GM23338 (cell line): ENCODE results near the gene WWOX. TPM values are rescaled to one million over a fixed set of nuclear protein-coding genes. Genes with fewer than 3 reads are reported as not detected.

Experiments
- ATAC-seq: fragments of 200-7000 bp; cut with Tn5 transposase; 3 replicates; pipeline ENCODE4 v1.9.1; 2020
- DNase-seq: peaks from one replicate; pipeline ENCODE4 v3.0.0-alpha.2; 2015; ENCODE audit warnings: low spot score
- H2AFZ ChIP-seq: fragments of 200-600 bp; sonication (generic); 2 replicates; pipeline ENCODE4 v1.8.0; 2016; ENCODE audit warnings: antibody characterized with exemption, mild to moderate bottlenecking, moderate library complexity
- H3F3A ChIP-seq: fragments of 200-600 bp; sonication (generic); replicated peaks from 2 replicates; pipeline ENCODE4 v1.8.0; 2017; ENCODE audit warnings: antibody characterized with exemption, mixed run types, low read depth
- H3K27ac ChIP-seq: fragments of 200-600 bp; sonication (generic); 2 replicates; pipeline ENCODE4 v1.6.1; 2016; ENCODE audit warnings: low read depth
- H3K27me3 ChIP-seq: fragments of 200-600 bp; sonication (generic); 2 replicates; pipeline ENCODE4 v1.8.0; 2016; ENCODE audit warnings: mild to moderate bottlenecking, mixed run types, moderate library complexity; ENCODE audit not compliant: insufficient read depth
- H3K36me3 ChIP-seq: fragments of 200-600 bp; sonication (generic); 2 replicates; pipeline ENCODE4 v1.8.0; 2016; ENCODE audit warnings: mild to moderate bottlenecking; ENCODE audit not compliant: insufficient read depth
- H3K4me1 ChIP-seq: fragments of 200-600 bp; sonication (generic); 2 replicates; pipeline ENCODE4 v1.8.0; 2016; ENCODE audit warnings: mild to moderate bottlenecking, moderate library complexity; ENCODE audit not compliant: insufficient read depth
- H3K4me2 ChIP-seq: fragments of 200-600 bp; sonication (generic); 2 replicates; pipeline ENCODE4 v1.7.1; 2017; ENCODE audit warnings: mixed run types
- H3K4me3 ChIP-seq: fragments of 200-600 bp; sonication (generic); 2 replicates; pipeline ENCODE4 v1.6.1; 2016; ENCODE audit warnings: mixed run types
- H3K79me2 ChIP-seq: fragments of 200-600 bp; sonication (generic); replicated peaks from 2 replicates; pipeline ENCODE4 v1.8.0; 2017; ENCODE audit warnings: mild to moderate bottlenecking; ENCODE audit not compliant: insufficient read depth
- H3K9me2 ChIP-seq: fragments of 200-600 bp; sonication (generic); 2 replicates; pipeline ENCODE4 v1.8.0; 2017; ENCODE audit not compliant: insufficient read depth
- H4K20me1 ChIP-seq: fragments of 200-600 bp; sonication (generic); replicated peaks from 2 replicates; pipeline ENCODE4 v1.8.0; 2017; ENCODE audit warnings: mild to moderate bottlenecking; ENCODE audit not compliant: insufficient read depth
- H3K27ac Mint-ChIP-seq: 2 replicates; pipeline ENCODE4 v1.8.0; 2020; ENCODE audit warnings: inconsistent platforms, mild to moderate bottlenecking, moderate library complexity, mixed read lengths
- H3K27me3 Mint-ChIP-seq: 3 replicates; pipeline ENCODE4 v1.8.0; 2022; ENCODE audit warnings: low read depth, mild to moderate bottlenecking, moderate library complexity, mixed read lengths, inconsistent platforms; ENCODE audit not compliant: insufficient read depth, poor library complexity
- H3K36me3 Mint-ChIP-seq: 3 replicates; pipeline ENCODE4 v1.8.0; 2021; ENCODE audit warnings: low read depth, mild to moderate bottlenecking, inconsistent platforms, moderate library complexity, mixed read lengths
- H3K4me1 Mint-ChIP-seq: 3 replicates; pipeline ENCODE4 v1.8.0; 2020; ENCODE audit warnings: mild to moderate bottlenecking, inconsistent platforms, mixed read lengths
- H3K4me3 Mint-ChIP-seq: 3 replicates; pipeline ENCODE4 v1.8.0; 2021; ENCODE audit warnings: moderate library complexity, mild to moderate bottlenecking, inconsistent platforms, mixed read lengths
- H3K9me3 Mint-ChIP-seq: 3 replicates; pipeline ENCODE4 v1.8.0; 2020; ENCODE audit warnings: moderate library complexity, mild to moderate bottlenecking, inconsistent platforms, mixed read lengths
- CREB1 ChIP-seq: fragments of 250-450 bp; sonication (Bioruptor Pico); IDR thresholded peaks from 2 replicates; pipeline ENCODE4 v1.5.0; 2020; ENCODE audit warnings: low read depth, mild to moderate bottlenecking, moderate library complexity
- CTCF ChIP-seq, 2 experiments: fragments of 200-600 bp in 1 of 2; sonication (generic) in 1 of 2; conservative IDR thresholded peaks; 2 replicates each; pipeline versions ENCODE4 v1.5.1 to v1.6.1; 2016 to 2017; ENCODE audit warnings: antibody characterized with exemption in 2 of 2, low read depth in 2 of 2, mild to moderate bottlenecking in 2 of 2, moderate library complexity in 1 of 2
- EZH2phosphoT487 ChIP-seq: fragments of 200-600 bp; sonication (generic); IDR thresholded peaks from one replicate; pipeline ENCODE4 v1.8.1; 2018; ENCODE audit warnings: antibody characterized with exemption; ENCODE audit not compliant: unreplicated experiment
- JUNB ChIP-seq: IDR thresholded peaks from one replicate; pipeline ENCODE4 v1.6.1; 2016; ENCODE audit warnings: antibody characterized with exemption; ENCODE audit not compliant: unreplicated experiment
- POLR2AphosphoS5 ChIP-seq: IDR thresholded peaks from 2 replicates; pipeline ENCODE4 v1.6.1; 2016; ENCODE audit warnings: antibody characterized with exemption, low read depth
- STAT1 ChIP-seq: IDR thresholded peaks from one replicate; pipeline ENCODE4 v1.6.1; 2016; ENCODE audit warnings: antibody characterized with exemption; ENCODE audit not compliant: unreplicated experiment
- ZNF114 ChIP-seq: fragments of 250-450 bp; sonication (Bioruptor Pico); IDR thresholded peaks from 2 replicates; pipeline ENCODE4 v1.5.0; 2020; ENCODE audit warnings: mild to moderate bottlenecking, moderate library complexity
- ZNF331 ChIP-seq: fragments of 250-450 bp; sonication (Bioruptor Pico); IDR thresholded peaks from 2 replicates; pipeline ENCODE4 v1.5.0; 2020; ENCODE audit warnings: low read depth, mild to moderate bottlenecking, moderate library complexity
- polyA plus RNA-seq: library from polyadenylated mRNA; unstranded; fragments of >200 nt; fragmentation: Nextera tagmentation; extraction: Ambion mirVana; gene quantifications from 2 replicates; pipeline ENCODE4 v1.2.1, GENCODE V29; 2016
- total RNA-seq: library from RNA; depleted of rRNA; stranded (reverse); fragments of >200 nt; shearing (Covaris generic); gene quantifications from 2 replicates; pipeline ENCODE4 v1.2.3, GENCODE V29; 2014
- TF ChIP-seq, protein P1 (sequence below): IDR thresholded peaks from 2 replicates; pipeline ENCODE4 v1.6.1; 2016; ENCODE audit warnings: antibody characterized with exemption
- TF ChIP-seq, protein P2 (sequence below): IDR thresholded peaks from one replicate; pipeline ENCODE4 v1.6.1; 2018; ENCODE audit warnings: antibody characterized with exemption; ENCODE audit not compliant: unreplicated experiment

The WWOX gene
- total and polyA plus RNA-seq, 2 experiments from 2014 or later, result 10.0 to 19.3 TPM

DNA sequence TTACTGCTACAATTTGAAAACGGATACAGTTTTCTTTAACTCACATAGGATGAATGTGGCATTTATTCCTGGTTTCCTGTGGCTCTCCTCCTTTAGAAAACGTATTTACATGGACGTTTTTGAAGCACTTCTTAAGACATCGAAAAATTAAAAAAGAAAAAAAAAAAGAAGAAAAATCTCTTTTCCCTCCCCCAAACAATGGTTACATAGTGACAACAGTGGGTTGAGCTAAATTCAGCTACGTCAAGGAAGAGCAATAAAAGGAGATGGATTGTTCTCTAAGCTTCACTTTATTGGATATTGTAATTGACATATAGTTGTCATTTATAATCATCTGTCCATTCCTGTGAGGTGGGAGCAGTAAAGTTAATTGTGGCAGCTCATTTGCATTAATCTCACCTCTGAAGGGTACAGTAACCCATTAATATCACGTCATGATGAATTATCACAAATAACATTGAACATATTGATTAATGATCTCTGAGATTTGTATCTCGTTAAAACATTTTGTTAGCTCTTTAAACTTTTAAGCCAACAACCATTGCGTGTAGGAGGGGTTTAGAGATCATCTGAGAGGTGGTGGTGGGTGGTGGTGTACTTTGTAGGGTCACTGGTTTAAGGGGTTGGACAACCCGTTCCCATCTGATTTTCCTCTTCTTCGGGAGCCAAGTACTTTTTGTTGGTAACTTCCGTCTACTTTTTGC, 184.2 kb downstream of the WWOX start (continued):
- TF ChIP-seq CTCF (conservative IDR thresholded peaks at IDR 0.05; ENCODE audit: low read depth in 2 of 2) (no peak), STAT1 (no peak), JUNB (no peak), CREB1 (CRISPR knock-in tag) (no peak)
- TF ChIP-seq, protein P1, sequence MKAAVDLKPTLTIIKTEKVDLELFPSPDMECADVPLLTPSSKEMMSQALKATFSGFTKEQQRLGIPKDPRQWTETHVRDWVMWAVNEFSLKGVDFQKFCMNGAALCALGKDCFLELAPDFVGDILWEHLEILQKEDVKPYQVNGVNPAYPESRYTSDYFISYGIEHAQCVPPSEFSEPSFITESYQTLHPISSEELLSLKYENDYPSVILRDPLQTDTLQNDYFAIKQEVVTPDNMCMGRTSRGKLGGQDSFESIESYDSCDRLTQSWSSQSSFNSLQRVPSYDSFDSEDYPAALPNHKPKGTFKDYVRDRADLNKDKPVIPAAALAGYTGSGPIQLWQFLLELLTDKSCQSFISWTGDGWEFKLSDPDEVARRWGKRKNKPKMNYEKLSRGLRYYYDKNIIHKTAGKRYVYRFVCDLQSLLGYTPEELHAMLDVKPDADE, result no peak
- TF ChIP-seq, protein P2, sequence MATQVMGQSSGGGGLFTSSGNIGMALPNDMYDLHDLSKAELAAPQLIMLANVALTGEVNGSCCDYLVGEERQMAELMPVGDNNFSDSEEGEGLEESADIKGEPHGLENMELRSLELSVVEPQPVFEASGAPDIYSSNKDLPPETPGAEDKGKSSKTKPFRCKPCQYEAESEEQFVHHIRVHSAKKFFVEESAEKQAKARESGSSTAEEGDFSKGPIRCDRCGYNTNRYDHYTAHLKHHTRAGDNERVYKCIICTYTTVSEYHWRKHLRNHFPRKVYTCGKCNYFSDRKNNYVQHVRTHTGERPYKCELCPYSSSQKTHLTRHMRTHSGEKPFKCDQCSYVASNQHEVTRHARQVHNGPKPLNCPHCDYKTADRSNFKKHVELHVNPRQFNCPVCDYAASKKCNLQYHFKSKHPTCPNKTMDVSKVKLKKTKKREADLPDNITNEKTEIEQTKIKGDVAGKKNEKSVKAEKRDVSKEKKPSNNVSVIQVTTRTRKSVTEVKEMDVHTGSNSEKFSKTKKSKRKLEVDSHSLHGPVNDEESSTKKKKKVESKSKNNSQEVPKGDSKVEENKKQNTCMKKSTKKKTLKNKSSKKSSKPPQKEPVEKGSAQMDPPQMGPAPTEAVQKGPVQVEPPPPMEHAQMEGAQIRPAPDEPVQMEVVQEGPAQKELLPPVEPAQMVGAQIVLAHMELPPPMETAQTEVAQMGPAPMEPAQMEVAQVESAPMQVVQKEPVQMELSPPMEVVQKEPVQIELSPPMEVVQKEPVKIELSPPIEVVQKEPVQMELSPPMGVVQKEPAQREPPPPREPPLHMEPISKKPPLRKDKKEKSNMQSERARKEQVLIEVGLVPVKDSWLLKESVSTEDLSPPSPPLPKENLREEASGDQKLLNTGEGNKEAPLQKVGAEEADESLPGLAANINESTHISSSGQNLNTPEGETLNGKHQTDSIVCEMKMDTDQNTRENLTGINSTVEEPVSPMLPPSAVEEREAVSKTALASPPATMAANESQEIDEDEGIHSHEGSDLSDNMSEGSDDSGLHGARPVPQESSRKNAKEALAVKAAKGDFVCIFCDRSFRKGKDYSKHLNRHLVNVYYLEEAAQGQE, result no peak

- Mint-ChIP-seq H3K9me3 (no peaks in the 10 kb centered on the region), H3K27me3 (no peaks in the 10 kb centered on the region), H3K4me1 (peaks cover 37% of the 10 kb centered on the region), H3K36me3 (no peaks in the 10 kb centered on the region), H3K4me3 (no peak overlapping the region), H3K27ac (peak overlapping the region; percentile 17; the same call in 1 of the 2 replicates)
- Histone ChIP-seq H3K79me2 (no peaks in the 10 kb centered on the region), H2AFZ (no peak overlapping the region), H3K36me3 (no peaks in the 10 kb centered on the region), H3K4me1 (peaks cover 10% of the 10 kb centered on the region), H3K4me2 (no peak overlapping the region), H3F3A (no peaks in the 10 kb centered on the region), H3K27me3 (no peaks in the 10 kb centered on the region), H3K9me2 (no peaks in the 10 kb centered on the region), H3K4me3 (no peak overlapping the region), H3K27ac (no peak overlapping the region), H4K20me1 (no peaks in the 10 kb centered on the region)
- DNase-seq (no peak), ATAC-seq (no peak)
- TF ChIP-seq ZNF114 (CRISPR knock-in tag), result no peak
- TF ChIP-seq JUNB, result no peak
- TF ChIP-seq, protein P1, result no peak
- no peak for TF ChIP-seq ZNF331 (CRISPR knock-in tag)
- no peak for TF ChIP-seq POLR2AphosphoS5
- no peak for TF ChIP-seq STAT1
- no peak for TF ChIP-seq EZH2phosphoT487
- TF ChIP-seq CTCF (conservative IDR thresholded peaks at IDR 0.05; ENCODE audit: low read depth in 2 of 2), result no peak
- no peak for TF ChIP-seq CREB1 (CRISPR knock-in tag)
Observed at GRCh38 chr16:78284326-78284725, 184.9 kb downstream of the WWOX start.
